Measurements from ENCODE around the gene GABRB3. TPM values are rescaled to one million over a fixed set of nuclear protein-coding genes. Genes with fewer than 3 reads are reported as not detected.

GABRB3 gene
- total and polyA plus RNA-seq, 2 experiments from 2014 or later = 1.8 TPM

- H3K9me3 ChIP-seq (ENCODE audit: low read depth) = no peaks in the 10 kb centered on the region
- H3K4me3 ChIP-seq = no peak overlapping the region
Observed at GRCh38 chr15:26662283-26662682, 110.6 kb downstream of the GABRB3 start.

GRCh38 chr15:26661748-26662147 is 111.1 kb downstream of the GABRB3 start:
- no peak overlapping the region for H3K4me3 ChIP-seq
- WGBS (ENCODE audit: low lambda C conversion rate, missing lambda C conversion rate) = 76% methylated on average over 7 of the region's 7 CpGs

More at GRCh38 chr15:26662283-26662682, 110.6 kb downstream of the GABRB3 start:
- WGBS (ENCODE audit: low lambda C conversion rate, missing lambda C conversion rate) = 49% methylated on average over 6 of the region's 6 CpGs
- H3K4me1 ChIP-seq (ENCODE audit: insufficient read depth) = no peaks in the 10 kb centered on the region
- no peak for TF ChIP-seq CTCF (IDR thresholded peaks at IDR 0.05; ENCODE audit: poor library complexity)
- no peak for TF ChIP-seq EZH2 (IDR thresholded peaks at IDR 0.05; ENCODE audit: borderline replicate concordance)
- no peak for TF ChIP-seq EZH2phosphoT487 (IDR thresholded peaks at IDR 0.05; ENCODE audit: low read depth, severe bottlenecking, unreplicated experiment)
- no peak overlapping the region for H3K27ac ChIP-seq
- H3K27me3 ChIP-seq = no peaks in the 10 kb centered on the region
- no peak overlapping the region for H2AFZ ChIP-seq
- no peaks in the 10 kb centered on the region for H3K36me3 ChIP-seq (replicated peaks; ENCODE audit: insufficient read depth, low read depth)
- H4K20me1 ChIP-seq (ENCODE audit: insufficient read depth, poor library complexity, severe bottlenecking) = no peaks in the 10 kb centered on the region
- no peak overlapping the region for H3K4me2 ChIP-seq
- no peak for DNase-seq (ENCODE audit: low spot score)
- H3K9me2 ChIP-seq (replicated peaks; ENCODE audit: insufficient read depth) = no peaks in the 10 kb centered on the region
- H3K79me2 ChIP-seq = no peaks in the 10 kb centered on the region

GRCh38 chr15:26661107-26661506 is 111.8 kb downstream of the GABRB3 start:
- Histone ChIP-seq H3K9me3 (ENCODE audit: low read depth) (no peaks in the 10 kb centered on the region), H3K4me2 (no peak overlapping the region), H4K20me1 (ENCODE audit: insufficient read depth, poor library complexity, severe bottlenecking) (no peaks in the 10 kb centered on the region), H3K27ac (no peak overlapping the region), H2AFZ (no peak overlapping the region), H3K36me3 (replicated peaks; ENCODE audit: insufficient read depth, low read depth) (no peaks in the 10 kb centered on the region), H3K9me2 (replicated peaks; ENCODE audit: insufficient read depth) (no peaks in the 10 kb centered on the region), H3K4me3 (no peak overlapping the region), H3K4me1 (ENCODE audit: insufficient read depth) (no peaks in the 10 kb centered on the region), H3K79me2 (no peaks in the 10 kb centered on the region), H3K27me3 (no peaks in the 10 kb centered on the region)
- WGBS (ENCODE audit: low lambda C conversion rate, missing lambda C conversion rate) = 83% methylated on average over 3 of the region's 3 CpGs
- TF ChIP-seq CTCF (IDR thresholded peaks at IDR 0.05; ENCODE audit: poor library complexity) (no peak), EZH2 (IDR thresholded peaks at IDR 0.05; ENCODE audit: borderline replicate concordance) (no peak), EZH2phosphoT487 (IDR thresholded peaks at IDR 0.05; ENCODE audit: low read depth, severe bottlenecking, unreplicated experiment) (no peak)
- DNase-seq (ENCODE audit: low spot score) = no peak

More at GRCh38 chr15:26661748-26662147, 111.1 kb downstream of the GABRB3 start:
- H3K36me3 ChIP-seq (replicated peaks; ENCODE audit: insufficient read depth, low read depth) = no peaks in the 10 kb centered on the region
- DNase-seq (ENCODE audit: low spot score) = no peak
- no peak overlapping the region for H2AFZ ChIP-seq
- no peaks in the 10 kb centered on the region for H3K27me3 ChIP-seq
- no peaks in the 10 kb centered on the region for H3K79me2 ChIP-seq
- TF ChIP-seq EZH2 (IDR thresholded peaks at IDR 0.05; ENCODE audit: borderline replicate concordance) = no peak
- no peak for TF ChIP-seq CTCF (IDR thresholded peaks at IDR 0.05; ENCODE audit: poor library complexity)
- TF ChIP-seq EZH2phosphoT487 (IDR thresholded peaks at IDR 0.05; ENCODE audit: low read depth, severe bottlenecking, unreplicated experiment) = no peak
- H3K4me1 ChIP-seq (ENCODE audit: insufficient read depth) = no peaks in the 10 kb centered on the region
- H4K20me1 ChIP-seq (ENCODE audit: insufficient read depth, poor library complexity, severe bottlenecking) = no peaks in the 10 kb centered on the region
- no peak overlapping the region for H3K4me2 ChIP-seq
- no peaks in the 10 kb centered on the region for H3K9me3 ChIP-seq (ENCODE audit: low read depth)
- no peaks in the 10 kb centered on the region for H3K9me2 ChIP-seq (replicated peaks; ENCODE audit: insufficient read depth)
- no peak overlapping the region for H3K27ac ChIP-seq

GRCh38 chr15:26660241-26660640 is 112.6 kb downstream of the GABRB3 start:
- no peaks in the 10 kb centered on the region for H3K9me3 ChIP-seq (ENCODE audit: low read depth)
- no peak overlapping the region for H3K27ac ChIP-seq
- 93% methylated on average over 6 of the region's 6 CpGs for WGBS (ENCODE audit: low lambda C conversion rate, missing lambda C conversion rate)
- H3K4me3 ChIP-seq = no peak overlapping the region
- no peak overlapping the region for H3K4me2 ChIP-seq
- no peaks in the 10 kb centered on the region for H3K79me2 ChIP-seq
- no peak overlapping the region for H2AFZ ChIP-seq
- H3K9me2 ChIP-seq (replicated peaks; ENCODE audit: insufficient read depth) = no peaks in the 10 kb centered on the region
- no peaks in the 10 kb centered on the region for H4K20me1 ChIP-seq (ENCODE audit: insufficient read depth, poor library complexity, severe bottlenecking)
- DNase-seq (ENCODE audit: low spot score) = no peak
- TF ChIP-seq EZH2phosphoT487 (IDR thresholded peaks at IDR 0.05; ENCODE audit: low read depth, severe bottlenecking, unreplicated experiment) = no peak
- no peak for TF ChIP-seq EZH2 (IDR thresholded peaks at IDR 0.05; ENCODE audit: borderline replicate concordance)
- TF ChIP-seq CTCF (IDR thresholded peaks at IDR 0.05; ENCODE audit: poor library complexity) = no peak
- no peaks in the 10 kb centered on the region for H3K27me3 ChIP-seq
- H3K4me1 ChIP-seq (ENCODE audit: insufficient read depth) = no peaks in the 10 kb centered on the region
- H3K36me3 ChIP-seq (replicated peaks; ENCODE audit: insufficient read depth, low read depth) = no peaks in the 10 kb centered on the region
